ENCODE measurements around the gene ZDHHC12. TPM values are rescaled to one million over a fixed set of nuclear protein-coding genes. Genes with fewer than 3 reads are reported as not detected.

The ZDHHC12 gene
- total RNA-seq, 4 donors from 2014 or later, result 13.2 to 34.1 (median 25.3) TPM

DNA sequence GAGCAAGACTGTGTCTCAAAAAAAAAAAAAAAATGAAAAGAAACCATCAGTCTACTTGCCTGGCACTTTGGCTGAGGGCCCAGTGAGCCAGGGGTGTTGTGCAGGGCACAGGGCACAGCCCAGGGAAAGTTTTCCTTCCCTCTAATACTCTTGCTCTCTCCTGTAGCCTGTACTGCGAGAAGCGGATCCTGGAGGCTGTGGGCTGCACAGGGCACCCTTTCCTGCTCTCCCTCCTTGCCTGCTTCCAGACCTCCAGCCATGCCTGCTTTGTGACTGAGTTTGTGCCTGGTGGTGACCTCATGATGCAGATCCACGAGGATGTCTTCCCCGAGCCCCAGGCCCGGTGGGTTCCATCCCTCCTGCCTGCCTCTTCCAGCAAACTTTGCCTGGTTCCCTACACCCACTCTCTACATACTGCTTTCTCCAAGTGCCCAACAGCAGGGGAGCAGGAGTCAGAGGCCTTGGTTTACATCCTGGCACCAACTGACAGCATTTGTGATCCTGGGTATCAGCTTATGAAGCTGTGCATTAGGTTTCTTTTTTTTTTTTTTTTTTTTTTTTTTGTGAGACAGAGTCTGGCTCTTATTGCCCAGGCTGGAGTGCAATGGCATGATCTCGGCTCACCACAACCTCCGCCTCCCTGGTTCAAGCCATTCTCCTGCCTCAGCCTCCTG is 7.2 kb downstream of the ZDHHC12 start:
- no peak overlapping the region for H3K27ac ChIP-seq
- H3K4me1 ChIP-seq, result no peaks in the 10 kb centered on the region
- no peak overlapping the region for H3K4me3 ChIP-seq
- no peaks in the 10 kb centered on the region for H3K27me3 ChIP-seq
- H3K36me3 ChIP-seq, result peaks cover 0 to 59% (median 0%) of the 10 kb centered on the region in 3 donors
- H3K9me3 ChIP-seq, result no peaks in the 10 kb centered on the region
- no peak for DNase-seq (ENCODE audit: low spot score in 2 of 2)
- 85 to 86% methylated on average over 7 of the region's 7 CpGs for WGBS, 2 donors
- TF ChIP-seq, protein P1, sequence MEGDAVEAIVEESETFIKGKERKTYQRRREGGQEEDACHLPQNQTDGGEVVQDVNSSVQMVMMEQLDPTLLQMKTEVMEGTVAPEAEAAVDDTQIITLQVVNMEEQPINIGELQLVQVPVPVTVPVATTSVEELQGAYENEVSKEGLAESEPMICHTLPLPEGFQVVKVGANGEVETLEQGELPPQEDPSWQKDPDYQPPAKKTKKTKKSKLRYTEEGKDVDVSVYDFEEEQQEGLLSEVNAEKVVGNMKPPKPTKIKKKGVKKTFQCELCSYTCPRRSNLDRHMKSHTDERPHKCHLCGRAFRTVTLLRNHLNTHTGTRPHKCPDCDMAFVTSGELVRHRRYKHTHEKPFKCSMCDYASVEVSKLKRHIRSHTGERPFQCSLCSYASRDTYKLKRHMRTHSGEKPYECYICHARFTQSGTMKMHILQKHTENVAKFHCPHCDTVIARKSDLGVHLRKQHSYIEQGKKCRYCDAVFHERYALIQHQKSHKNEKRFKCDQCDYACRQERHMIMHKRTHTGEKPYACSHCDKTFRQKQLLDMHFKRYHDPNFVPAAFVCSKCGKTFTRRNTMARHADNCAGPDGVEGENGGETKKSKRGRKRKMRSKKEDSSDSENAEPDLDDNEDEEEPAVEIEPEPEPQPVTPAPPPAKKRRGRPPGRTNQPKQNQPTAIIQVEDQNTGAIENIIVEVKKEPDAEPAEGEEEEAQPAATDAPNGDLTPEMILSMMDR (IDR thresholded peaks at IDR 0.05), result no peak
- no peak for TF ChIP-seq EP300 (IDR thresholded peaks at IDR 0.05)
- no peak for TF ChIP-seq POLR2A (IDR thresholded peaks at IDR 0.05)

DNA sequence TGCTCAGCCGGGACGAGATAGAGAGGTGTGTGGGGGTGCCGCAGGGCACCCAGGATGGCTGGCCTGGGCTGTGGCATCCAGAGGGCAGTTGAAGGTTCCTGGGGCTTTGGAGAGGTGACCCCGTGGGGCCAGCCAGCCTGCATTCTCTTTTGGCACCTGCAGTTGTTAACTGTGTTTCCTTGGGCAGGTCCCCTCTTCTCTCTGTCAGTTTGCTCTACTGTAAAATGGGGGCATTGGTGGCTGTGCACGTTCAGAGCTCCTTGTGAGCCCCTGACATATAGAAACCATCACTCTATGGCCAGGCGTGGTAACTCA is 8.5 kb downstream of the ZDHHC12 start:
- H3K4me3 ChIP-seq, result no peak overlapping the region
- no peaks in the 10 kb centered on the region for H3K4me1 ChIP-seq
- whole genome bisulfite sequencing, 2 donors, result 80% methylated on average over 6 of the region's 6 CpGs
- peaks cover 0 to 45% (median 0%) of the 10 kb centered on the region in 3 donors for H3K36me3 ChIP-seq
- H3K9me3 ChIP-seq, result no peaks in the 10 kb centered on the region
- H3K27ac ChIP-seq, result no peak overlapping the region
- DNase-seq (ENCODE audit: low spot score in 2 of 2), result no peak
- no peaks in the 10 kb centered on the region for H3K27me3 ChIP-seq
- TF ChIP-seq, protein P1 (IDR thresholded peaks at IDR 0.05), result no peak
- no peak for TF ChIP-seq POLR2A (IDR thresholded peaks at IDR 0.05)
- no peak for TF ChIP-seq EP300 (IDR thresholded peaks at IDR 0.05)

DNA sequence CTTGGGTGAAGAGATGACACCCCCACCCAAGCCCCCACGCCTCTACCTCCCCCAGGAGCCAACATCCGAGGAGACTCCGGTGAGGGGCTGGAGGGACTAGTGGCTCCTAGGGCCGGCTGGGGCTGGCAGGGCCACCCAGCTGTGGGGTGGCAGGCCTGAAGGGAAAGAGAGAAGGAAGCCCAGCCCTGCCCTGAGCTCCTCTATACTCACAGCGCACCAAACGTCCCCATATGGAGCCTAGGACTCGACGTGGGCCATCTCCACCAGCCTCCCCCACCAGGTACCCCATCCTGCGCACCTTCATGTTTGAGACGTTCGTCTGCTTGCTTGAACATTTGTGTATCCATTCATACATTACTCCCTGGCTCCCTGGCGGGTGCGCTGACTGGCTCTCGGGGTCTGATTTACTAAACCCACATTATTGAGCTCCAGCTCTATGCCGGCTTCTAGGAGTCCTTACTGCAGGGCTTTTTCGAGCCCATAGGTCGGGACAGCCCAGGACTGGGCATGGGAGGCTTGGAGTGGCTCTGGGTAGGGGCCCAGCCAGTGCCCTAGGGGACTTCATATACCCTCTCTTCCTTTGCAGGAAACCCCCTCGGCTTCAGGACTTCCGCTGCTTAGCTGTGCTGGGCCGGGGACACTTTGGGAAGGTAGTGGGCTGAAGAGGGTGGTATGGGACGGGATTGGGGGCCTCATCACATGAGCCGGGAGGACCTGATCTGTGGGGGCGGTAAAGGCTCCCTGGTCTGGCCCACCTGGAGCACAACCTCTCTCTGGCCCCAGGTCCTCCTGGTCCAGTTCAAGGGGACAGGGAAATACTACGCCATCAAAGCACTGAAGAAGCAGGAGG is 9.1 kb downstream of the ZDHHC12 start:
- H3K4me1 ChIP-seq, result no peaks in the 10 kb centered on the region
- H3K9me3 ChIP-seq, result no peaks in the 10 kb centered on the region
- no peak overlapping the region for H3K4me3 ChIP-seq
- no peaks in the 10 kb centered on the region for H3K27me3 ChIP-seq
- H3K36me3 ChIP-seq, result peaks cover 0 to 39% (median 0%) of the 10 kb centered on the region in 3 donors
- H3K27ac ChIP-seq, result no peak overlapping the region
- no peak for DNase-seq (ENCODE audit: low spot score in 2 of 2)
- 85% methylated on average over 23 to 24 of the region's 24 CpGs for WGBS, 2 donors
- TF ChIP-seq, protein P1 (IDR thresholded peaks at IDR 0.05), result no peak
- TF ChIP-seq POLR2A (IDR thresholded peaks at IDR 0.05) (no peak), EP300 (IDR thresholded peaks at IDR 0.05) (no peak)

DNA sequence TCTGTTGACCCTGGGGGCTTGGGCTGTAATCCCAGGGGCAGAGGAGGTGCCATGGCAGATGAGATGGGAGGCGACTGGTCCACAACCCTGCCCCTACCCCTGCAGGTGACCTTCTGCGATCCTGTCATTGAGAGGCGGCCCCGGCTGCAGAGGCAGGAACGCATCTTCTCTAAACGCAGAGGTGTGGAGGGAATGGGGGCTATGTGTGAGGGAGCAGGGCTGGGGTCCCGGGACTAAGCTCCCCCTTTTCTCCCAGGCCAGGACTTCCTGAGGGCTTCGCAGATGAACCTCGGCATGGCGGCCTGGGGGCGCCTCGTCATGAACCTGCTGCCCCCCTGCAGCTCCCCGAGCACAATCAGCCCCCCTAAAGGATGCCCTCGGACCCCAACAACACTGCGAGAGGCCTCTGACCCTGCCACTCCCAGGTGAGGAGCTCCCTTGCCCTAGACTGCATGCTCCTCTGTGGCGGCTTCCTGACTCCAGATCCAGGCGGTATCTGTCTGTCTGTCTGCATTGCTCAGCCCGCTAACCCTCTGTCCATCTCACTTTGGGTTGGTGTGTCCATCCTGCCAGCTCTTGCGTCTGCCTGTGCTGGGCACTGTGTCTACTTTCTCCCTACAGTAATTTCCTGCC is 9.9 kb downstream of the ZDHHC12 start:
- WGBS, 2 donors, result 92 to 94% methylated on average over 19 of the region's 19 CpGs
- Histone ChIP-seq H3K4me1 (no peaks in the 10 kb centered on the region), H3K9me3 (no peaks in the 10 kb centered on the region), H3K36me3 (peaks cover 0 to 37% (median 0%) of the 10 kb centered on the region in 3 donors), H3K4me3 (no peak overlapping the region), H3K27me3 (no peaks in the 10 kb centered on the region), H3K27ac (no peak overlapping the region)
- no peak for DNase-seq (ENCODE audit: low spot score in 2 of 2)
- TF ChIP-seq POLR2A (IDR thresholded peaks at IDR 0.05) (no peak), EP300 (IDR thresholded peaks at IDR 0.05) (no peak)
- TF ChIP-seq, protein P1 (IDR thresholded peaks at IDR 0.05), result no peak

DNA sequence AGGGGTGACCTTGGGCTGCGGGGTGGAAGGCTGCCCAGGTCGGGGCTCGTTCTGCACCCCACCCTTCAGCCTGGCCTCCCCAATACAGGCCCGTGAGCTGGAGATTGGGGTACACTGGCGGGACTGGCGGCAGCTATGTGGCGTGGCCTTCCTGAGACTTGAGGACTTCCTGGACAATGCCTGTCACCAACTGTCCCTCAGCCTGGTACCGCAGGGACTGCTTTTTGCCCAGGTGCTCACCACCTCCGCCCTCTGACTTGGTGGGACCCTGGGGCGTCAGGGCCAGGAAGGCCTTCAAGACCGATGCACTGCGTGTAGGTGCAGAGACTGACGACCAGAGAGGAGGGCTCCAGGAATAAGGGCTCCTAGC is 10.5 kb downstream of the ZDHHC12 start:
- peaks cover 0 to 37% (median 0%) of the 10 kb centered on the region in 3 donors for H3K36me3 ChIP-seq
- no peak overlapping the region for H3K4me3 ChIP-seq
- TF ChIP-seq EP300 (IDR thresholded peaks at IDR 0.05) (no peak), POLR2A (IDR thresholded peaks at IDR 0.05) (no peak)
- no peaks in the 10 kb centered on the region for H3K27me3 ChIP-seq
- H3K4me1 ChIP-seq, result no peaks in the 10 kb centered on the region
- no peak overlapping the region for H3K27ac ChIP-seq
- 93 to 94% methylated on average over 7 to 13 of the region's 13 CpGs for WGBS, 2 donors
- no peaks in the 10 kb centered on the region for H3K9me3 ChIP-seq
- DNase-seq (ENCODE audit: low spot score in 2 of 2), result no peak

Data from tibial nerve (tissue), 4 donors.